OCI-LY7 (cell line): ENCODE data around the gene DRAM2. TPM values are rescaled to one million over a fixed set of nuclear protein-coding genes. Genes with fewer than 3 reads are reported as not detected.

Source experiments
- BruUV-seq: library from RNA; stranded (reverse); fragments of 400-500 nt; replicated peaks from 2 replicates; lab custom pipeline; 2021; lab: Mats Ljungman, UMichigan
- CTCF ChIA-PET: fragments of 300-600 bp; sonication (Branson Sonifier 250); formaldehyde crosslinking; loops from one replicate; lab custom pipeline; 2022; ENCODE audit warnings: antibody characterized with exemption; ENCODE audit not compliant: unreplicated experiment; lab: Charles Lee
- POLR2A ChIA-PET: fragments of 300-600 bp; sonication (Branson Sonifier 250); formaldehyde crosslinking; loops from one replicate; lab custom pipeline; 2022; ENCODE audit warnings: antibody characterized with exemption; lab: Charles Lee
- DNase-seq: peaks from one replicate; pipeline ENCODE4 v3.0.0-alpha.2; 2015; ENCODE audit warnings: low spot score
- H2AFZ ChIP-seq: fragments of 200-600 bp; sonication (generic), shearing (Covaris generic); 2 replicates; pipeline ENCODE4 v1.6.1; 2014; ENCODE audit warnings: mild to moderate bottlenecking, antibody characterized with exemption, low read length, moderate library complexity
- H3K27ac ChIP-seq: fragments of 200-600 bp; sonication (generic); 2 replicates; pipeline ENCODE4 v1.5.1; 2014; ENCODE audit warnings: mixed run types, low read depth, mild to moderate bottlenecking, moderate library complexity, low read length, inconsistent platforms; ENCODE audit not compliant: poor library complexity, severe bottlenecking
- H3K36me3 ChIP-seq: fragments of 200-600 bp; sonication (generic); 2 replicates; pipeline ENCODE4 v1.6.1; 2014; ENCODE audit warnings: mild to moderate bottlenecking, antibody characterized with exemption, low read length, moderate library complexity, mixed read lengths; ENCODE audit not compliant: insufficient read depth
- H3K4me1 ChIP-seq: fragments of 200-600 bp; sonication (generic); 2 replicates; pipeline ENCODE4 v1.5.1; 2014; ENCODE audit warnings: mild to moderate bottlenecking, low read length; ENCODE audit not compliant: insufficient read depth, poor library complexity, severe bottlenecking
- H3K4me2 ChIP-seq: fragments of 200-600 bp; sonication (generic); 2 replicates; pipeline ENCODE4 v1.6.1; 2014; ENCODE audit warnings: mild to moderate bottlenecking, low read length
- H3K4me3 ChIP-seq: fragments of 200-600 bp; sonication (generic); 2 replicates; pipeline ENCODE4 v1.5.1; 2014; ENCODE audit warnings: mild to moderate bottlenecking, low read depth, low read length; ENCODE audit not compliant: poor library complexity, severe bottlenecking
- H3K79me2 ChIP-seq: fragments of 200-600 bp; sonication (generic); 2 replicates; pipeline ENCODE4 v1.6.1; 2016; ENCODE audit warnings: low read depth, mild to moderate bottlenecking, low read length, moderate library complexity, mixed read lengths; ENCODE audit not compliant: insufficient read depth
- H3K9me2 ChIP-seq: fragments of 200-600 bp; sonication (generic); 2 replicates; pipeline ENCODE4 v1.6.1; 2016; ENCODE audit warnings: mild to moderate bottlenecking, low read length, mixed read lengths; ENCODE audit not compliant: insufficient read depth
- H3K9me3 ChIP-seq: fragments of 200-600 bp; sonication (generic); 2 replicates; pipeline ENCODE4 v1.6.1; 2014; ENCODE audit warnings: mild to moderate bottlenecking, mixed run types, low read length, mixed read lengths
- H4K20me1 ChIP-seq: fragments of 200-600 bp; sonication (generic); 2 replicates; pipeline ENCODE4 v1.6.1; 2014; ENCODE audit warnings: mild to moderate bottlenecking, antibody characterized with exemption, low read length, moderate library complexity, mixed read lengths; ENCODE audit not compliant: insufficient read depth
- EZH2phosphoT487 ChIP-seq: fragments of 200-600 bp; sonication (generic); IDR thresholded peaks from 2 replicates; pipeline ENCODE4 v1.6.1; 2018; ENCODE audit warnings: low read depth, borderline replicate concordance, mild to moderate bottlenecking, mixed run types, antibody characterized with exemption, low read length, moderate library complexity, mixed read lengths
- intact Hi-C: fragments of 100-400 bp; cut with micrococcal nuclease; formaldehyde crosslinking; loops from one replicate; pipeline ENCODE4 v1.10.0; 2022; ENCODE audit not compliant: unreplicated experiment
- total RNA-seq, 2 experiments: library from RNA; depleted of rRNA in 1 of 2; stranded (reverse); fragments of >200 nt in 1 of 2; shearing (Covaris generic) in 1 of 2; gene quantifications; 2 replicates each; pipeline ENCODE4 v1.2.3, GENCODE V29; 2014 to 2022
- TF ChIP-seq, protein P1 (sequence below): fragments of 200-600 bp; sonication (generic); conservative IDR thresholded peaks from 2 replicates; pipeline ENCODE4 v1.5.1; 2014; ENCODE audit warnings: mild to moderate bottlenecking, antibody characterized with exemption, low read length, moderate library complexity, mixed read lengths

DRAM2 gene
- total RNA-seq, 2 experiments from 2014 or later: 83.5 to 84.2 TPM

DNA sequence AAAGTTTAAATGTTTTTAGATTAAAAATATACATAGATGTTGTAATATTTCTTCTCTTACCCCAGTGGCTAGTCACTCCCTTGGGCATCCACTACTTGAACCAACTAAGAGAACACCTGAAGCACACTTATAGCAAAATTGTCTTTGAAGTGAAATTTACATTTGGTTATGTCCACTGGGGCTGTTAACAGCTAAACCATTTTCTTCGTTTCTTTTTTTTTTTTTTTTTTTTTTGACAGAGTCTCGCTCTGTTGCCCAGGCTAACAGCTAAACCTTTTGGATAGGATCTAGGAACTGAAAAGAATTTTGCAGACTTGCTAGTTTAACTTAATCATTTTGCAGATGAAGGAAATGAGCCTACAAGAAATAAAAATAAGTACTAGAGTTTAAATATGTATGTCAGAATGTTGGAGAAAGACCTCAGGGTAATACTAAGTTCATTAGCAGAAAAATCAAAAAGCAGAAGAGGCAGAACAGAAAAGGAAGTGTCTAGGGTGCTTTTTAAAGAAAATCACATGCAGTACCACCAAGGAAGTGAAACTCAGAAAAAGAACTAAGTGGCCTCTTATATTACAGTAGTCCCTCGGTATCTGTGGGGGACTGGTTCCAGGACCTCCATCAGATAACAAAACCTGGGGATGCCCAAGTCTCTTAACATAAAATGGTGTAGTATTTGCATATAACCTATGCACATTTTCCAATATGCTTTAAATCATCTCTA lies 11.8 kb downstream of the DRAM2 start:
- peak; percentile 91 for DNase-seq
- H3K4me3 ChIP-seq: peak overlapping the region; percentile 65
- POLR2A ChIA-PET: interaction anchor here (0.6 to 3.7 kb wide), 15 partner anchors 8 to 1577 kb away, joined by 3 to 34 read pairs (median 3); partner anchors contain the start of genes CEPT1 and DRAM2
- H3K36me3 ChIP-seq: peaks cover 60% of the 10 kb centered on the region
- peaks cover 53% of the 10 kb centered on the region for H3K79me2 ChIP-seq
- no peak for TF ChIP-seq EZH2phosphoT487
- TF ChIP-seq, protein P1, sequence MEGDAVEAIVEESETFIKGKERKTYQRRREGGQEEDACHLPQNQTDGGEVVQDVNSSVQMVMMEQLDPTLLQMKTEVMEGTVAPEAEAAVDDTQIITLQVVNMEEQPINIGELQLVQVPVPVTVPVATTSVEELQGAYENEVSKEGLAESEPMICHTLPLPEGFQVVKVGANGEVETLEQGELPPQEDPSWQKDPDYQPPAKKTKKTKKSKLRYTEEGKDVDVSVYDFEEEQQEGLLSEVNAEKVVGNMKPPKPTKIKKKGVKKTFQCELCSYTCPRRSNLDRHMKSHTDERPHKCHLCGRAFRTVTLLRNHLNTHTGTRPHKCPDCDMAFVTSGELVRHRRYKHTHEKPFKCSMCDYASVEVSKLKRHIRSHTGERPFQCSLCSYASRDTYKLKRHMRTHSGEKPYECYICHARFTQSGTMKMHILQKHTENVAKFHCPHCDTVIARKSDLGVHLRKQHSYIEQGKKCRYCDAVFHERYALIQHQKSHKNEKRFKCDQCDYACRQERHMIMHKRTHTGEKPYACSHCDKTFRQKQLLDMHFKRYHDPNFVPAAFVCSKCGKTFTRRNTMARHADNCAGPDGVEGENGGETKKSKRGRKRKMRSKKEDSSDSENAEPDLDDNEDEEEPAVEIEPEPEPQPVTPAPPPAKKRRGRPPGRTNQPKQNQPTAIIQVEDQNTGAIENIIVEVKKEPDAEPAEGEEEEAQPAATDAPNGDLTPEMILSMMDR: no peak
- peak overlapping the region; percentile 98 for H3K27ac ChIP-seq
- no peaks in the 10 kb centered on the region for H4K20me1 ChIP-seq
- H3K9me3 ChIP-seq: peaks cover 7% of the 10 kb centered on the region; the same call in 1 of the 2 replicates
- peak overlapping the region; percentile 29; the same call in 1 of the 2 replicates for H2AFZ ChIP-seq
- no TSS peak for BruUV-seq
- CTCF ChIA-PET: no interaction called here
- H3K4me2 ChIP-seq: peak overlapping the region; percentile 83
- intact Hi-C loops: loop anchor here (1.0 to 10.0 kb wide), 4 partner anchors 11 to 453 kb away; partner anchors contain the start of genes CD53 and KCNA3
- peaks cover 95% of the 10 kb centered on the region for H3K4me1 ChIP-seq
- no peaks in the 10 kb centered on the region for H3K9me2 ChIP-seq

DNA sequence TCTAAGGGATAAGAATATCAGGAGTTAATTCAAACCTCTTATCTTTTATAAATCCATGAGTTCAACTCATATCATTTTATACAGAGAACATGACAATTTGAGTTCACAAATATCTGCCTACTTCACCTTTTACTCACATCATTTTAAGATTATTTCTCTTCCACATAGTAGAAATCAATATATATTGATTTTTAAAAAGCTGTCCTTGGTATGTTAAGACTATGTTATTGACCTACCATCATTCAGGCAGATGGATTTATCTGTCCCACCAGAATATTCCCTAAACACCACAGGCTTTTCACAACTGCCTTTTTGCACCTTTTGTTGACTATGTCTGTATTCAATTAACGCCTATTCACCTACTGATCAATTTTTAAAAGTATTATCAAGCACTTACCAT lies 13.5 kb downstream of the DRAM2 start:
- ChIA-PET CTCF (interaction anchor here (0.6 to 1.3 kb wide), 2 partner anchors 14 to 93 kb away, joined by 3 read pairs; no protein-coding TSS in a partner anchor), POLR2A (interaction anchor here (0.6 to 3.7 kb wide), 16 partner anchors 10 to 351 kb away, joined by 3 to 34 read pairs (median 5); partner anchors contain the start of genes CEPT1 and DRAM2)
- no peak for DNase-seq
- Histone ChIP-seq H4K20me1 (no peaks in the 10 kb centered on the region), H3K9me3 (peaks cover 7% of the 10 kb centered on the region; the same call in 1 of the 2 replicates), H3K4me2 (peak overlapping the region; percentile 83), H3K79me2 (peaks cover 60% of the 10 kb centered on the region), H3K4me3 (peak overlapping the region; percentile 65), H3K36me3 (peaks cover 75% of the 10 kb centered on the region), H3K9me2 (no peaks in the 10 kb centered on the region), H3K4me1 (peaks cover 90% of the 10 kb centered on the region), H3K27ac (peak overlapping the region; percentile 98), H2AFZ (no peak overlapping the region; the same call in 1 of the 2 replicates)
- TF ChIP-seq, protein P1: no peak
- TF ChIP-seq EZH2phosphoT487: no peak
- no TSS peak for BruUV-seq
- intact Hi-C loops: loop anchor here (5.0 to 10.0 kb wide), 3 partner anchors 254 to 452 kb away; partner anchors contain the start of genes CD53 and KCNA3
